ENCODE results near the gene DR1. TPM values are rescaled to one million over a fixed set of nuclear protein-coding genes. Genes with fewer than 3 reads are reported as not detected.
"Not testable (repeated sequence)": the region's sequence is repeated elsewhere in the genome, so short reads cannot be mapped to it uniquely, and the experiment has no call there.

The DR1 gene
- polyA plus RNA-seq, 6 donors from 2014 or later: 53.3 to 72.2 (median 59.3) TPM

GRCh38 chr1:93369734-93370133 is 24.0 kb downstream of the DR1 start:
- Mint-ChIP-seq H3K4me3 (no peak overlapping the region), H3K27me3 (no peaks in the 10 kb centered on the region), H3K9me3 (no peaks in the 10 kb centered on the region), H3K36me3 (peaks cover 8 to 18% of the 10 kb centered on the region in 2 donors), H3K27ac (peak overlapping the region in 1 of 6 donors; percentile 34), H3K4me1 (peaks cover 4 to 6% (median 4%) of the 10 kb centered on the region in 3 donors)
- DNase-seq (no peak), ATAC-seq (ENCODE audit: low read depth in 2 of 2) (no peak)

- Mint-ChIP-seq H3K27me3 (no peaks in the 10 kb centered on the region), H3K9me3 (peaks cover 3 to 27% (median 18%) of the 10 kb centered on the region in 7 donors), H3K27ac (no peak overlapping the region), H3K4me3 (peak overlapping the region in 1 of 8 donors; percentile 52), H3K36me3 (peaks cover 21 to 29% of the 10 kb centered on the region in 2 donors), H3K4me1 (peaks cover 0 to 4% (median 0%) of the 10 kb centered on the region in 3 donors)
- no peak for ATAC-seq (ENCODE audit: low read depth in 2 of 2)
- DNase-seq: no peak
These were observed 28.8 kb downstream of the DR1 start for GRCh38 chr1:93374334-93375106.

- ATAC-seq (ENCODE audit: low read depth in 2 of 2): no peak
- no peaks in the 10 kb centered on the region for H3K27me3 Mint-ChIP-seq
- H3K4me1 Mint-ChIP-seq: no peaks in the 10 kb centered on the region
- no peak overlapping the region for H3K27ac Mint-ChIP-seq
- peaks cover 17 to 24% of the 10 kb centered on the region in 2 donors for H3K36me3 Mint-ChIP-seq
- peaks cover 0 to 38% (median 35%) of the 10 kb centered on the region in 7 donors for H3K9me3 Mint-ChIP-seq
- DNase-seq: no peak
- H3K4me3 Mint-ChIP-seq: no peak overlapping the region
These were observed 38.9 kb downstream of the DR1 start for GRCh38 chr1:93384656-93385055.

- ATAC-seq (ENCODE audit: low read depth in 2 of 2); H3K4me3 Mint-ChIP-seq; H3K4me1 Mint-ChIP-seq; H3K27ac Mint-ChIP-seq; H3K27me3 Mint-ChIP-seq; DNase-seq: not testable (repeated sequence)
- H3K9me3 Mint-ChIP-seq: peaks cover 0 to 38% (median 35%) of the 10 kb centered on the region in 7 donors
- H3K36me3 Mint-ChIP-seq: peaks cover 17 to 24% of the 10 kb centered on the region in 2 donors
These were observed 40.6 kb downstream of the DR1 start for GRCh38 chr1:93386268-93386667.

GRCh38 chr1:93394514-93394913 is 48.8 kb downstream of the DR1 start:
- Mint-ChIP-seq H3K4me3 (peak overlapping the region in 1 of 8 donors; percentile 9), H3K27me3 (no peaks in the 10 kb centered on the region), H3K36me3 (no peaks in the 10 kb centered on the region), H3K4me1 (no peaks in the 10 kb centered on the region), H3K27ac (no peak overlapping the region), H3K9me3 (no peaks in the 10 kb centered on the region)
- DNase-seq (no peak), ATAC-seq (ENCODE audit: low read depth in 2 of 2) (no peak)

- no peak for ATAC-seq (ENCODE audit: low read depth in 2 of 2)
- H3K27me3 Mint-ChIP-seq: no peaks in the 10 kb centered on the region
- no peak overlapping the region for H3K4me3 Mint-ChIP-seq
- H3K4me1 Mint-ChIP-seq: no peaks in the 10 kb centered on the region
- no peaks in the 10 kb centered on the region for H3K9me3 Mint-ChIP-seq
- H3K36me3 Mint-ChIP-seq: no peaks in the 10 kb centered on the region
- H3K27ac Mint-ChIP-seq: no peak overlapping the region
- no peak for DNase-seq
These were observed 49.5 kb downstream of the DR1 start for GRCh38 chr1:93395195-93395594.

GRCh38 chr1:93399781-93400180 is 54.1 kb downstream of the DR1 start:
- ATAC-seq (ENCODE audit: low read depth in 2 of 2) (no peak), DNase-seq (no peak)
- Mint-ChIP-seq H3K4me3 (no peak overlapping the region), H3K9me3 (peaks cover 0 to 3% (median 0%) of the 10 kb centered on the region in 7 donors), H3K27ac (no peak overlapping the region), H3K27me3 (peaks cover 0 to 2% (median 0%) of the 10 kb centered on the region in 3 donors), H3K36me3 (no peaks in the 10 kb centered on the region), H3K4me1 (no peaks in the 10 kb centered on the region)

GRCh38 chr1:93408203-93408602 is 62.5 kb downstream of the DR1 start:
- no peak for ATAC-seq (ENCODE audit: low read depth in 2 of 2)
- Mint-ChIP-seq H3K4me3 (no peak overlapping the region), H3K27me3 (peaks cover 0 to 22% (median 0%) of the 10 kb centered on the region in 3 donors), H3K4me1 (no peaks in the 10 kb centered on the region), H3K27ac (no peak overlapping the region), H3K36me3 (no peaks in the 10 kb centered on the region), H3K9me3 (peaks cover 0 to 6% (median 3%) of the 10 kb centered on the region in 7 donors)
- DNase-seq: no peak

- DNase-seq: no peak
- Mint-ChIP-seq H3K27ac (no peak overlapping the region), H3K36me3 (no peaks in the 10 kb centered on the region), H3K4me3 (no peak overlapping the region), H3K27me3 (peaks cover 0 to 9% (median 0%) of the 10 kb centered on the region in 3 donors), H3K4me1 (peaks cover 9 to 19% (median 13%) of the 10 kb centered on the region in 3 donors), H3K9me3 (peaks cover 0 to 5% (median 3%) of the 10 kb centered on the region in 7 donors)
- no peak for ATAC-seq (ENCODE audit: low read depth in 2 of 2)
These were observed 65.3 kb downstream of the DR1 start for GRCh38 chr1:93411000-93411399.

GRCh38 chr1:93414749-93415148 is 69.0 kb downstream of the DR1 start:
- Mint-ChIP-seq H3K4me1 (peaks cover 15 to 27% (median 18%) of the 10 kb centered on the region in 3 donors), H3K9me3 (peaks cover 0 to 5% (median 0%) of the 10 kb centered on the region in 7 donors), H3K27ac (peak overlapping the region in 4 of 6 donors; percentile 10 to 91 (median 88)), H3K4me3 (peak overlapping the region in 7 of 8 donors; percentile 7 to 83 (median 62)), H3K27me3 (peaks cover 0 to 4% (median 0%) of the 10 kb centered on the region in 3 donors), H3K36me3 (no peaks in the 10 kb centered on the region)
- ATAC-seq (ENCODE audit: low read depth in 2 of 2) (peak; percentile 77 to 83), DNase-seq (peak; percentile 8)

GRCh38 chr1:93415296-93415695 is 69.6 kb downstream of the DR1 start:
- Mint-ChIP-seq H3K9me3 (peaks cover 0 to 5% (median 0%) of the 10 kb centered on the region in 7 donors), H3K27me3 (peaks cover 0 to 4% (median 0%) of the 10 kb centered on the region in 3 donors), H3K4me3 (peak overlapping the region in 4 of 8 donors; percentile 6 to 62 (median 47)), H3K27ac (peak overlapping the region in 2 of 6 donors; percentile 10 to 84), H3K4me1 (peaks cover 15 to 27% (median 18%) of the 10 kb centered on the region in 3 donors), H3K36me3 (no peaks in the 10 kb centered on the region)
- ATAC-seq (ENCODE audit: low read depth in 2 of 2) (no peak), DNase-seq (no peak)

GRCh38 chr1:93416183-93416582 is 70.5 kb downstream of the DR1 start:
- Mint-ChIP-seq H3K27me3 (peaks cover 4 to 7% (median 6%) of the 10 kb centered on the region in 3 donors), H3K4me3 (no peak overlapping the region), H3K4me1 (peaks cover 15 to 27% (median 18%) of the 10 kb centered on the region in 3 donors), H3K9me3 (peaks cover 0 to 5% (median 0%) of the 10 kb centered on the region in 7 donors), H3K36me3 (no peaks in the 10 kb centered on the region), H3K27ac (peak overlapping the region in 2 of 6 donors; percentile 10 to 37)
- peak; percentile 10 for DNase-seq
- peak; percentile 60 to 69 for ATAC-seq (ENCODE audit: low read depth in 2 of 2)

Data from naive B cell (primary cell).